K562 treated with DMSO at 1 percent for 12 hours (cell line): ENCODE measurements around the gene MARK2. TPM values are rescaled to one million over a fixed set of nuclear protein-coding genes. Genes with fewer than 3 reads are reported as not detected.

Source experiments
- total RNA-seq: library from RNA; unstranded; fragments of 300-600 nt; gene quantifications from 2 replicates; pipeline ENCODE4 v1.2.3, GENCODE V29; 2022; ENCODE audit not compliant: insufficient read depth

Gene MARK2
- 19.8 and 46.4 TPM in 2 replicates for total RNA-seq

DNA sequence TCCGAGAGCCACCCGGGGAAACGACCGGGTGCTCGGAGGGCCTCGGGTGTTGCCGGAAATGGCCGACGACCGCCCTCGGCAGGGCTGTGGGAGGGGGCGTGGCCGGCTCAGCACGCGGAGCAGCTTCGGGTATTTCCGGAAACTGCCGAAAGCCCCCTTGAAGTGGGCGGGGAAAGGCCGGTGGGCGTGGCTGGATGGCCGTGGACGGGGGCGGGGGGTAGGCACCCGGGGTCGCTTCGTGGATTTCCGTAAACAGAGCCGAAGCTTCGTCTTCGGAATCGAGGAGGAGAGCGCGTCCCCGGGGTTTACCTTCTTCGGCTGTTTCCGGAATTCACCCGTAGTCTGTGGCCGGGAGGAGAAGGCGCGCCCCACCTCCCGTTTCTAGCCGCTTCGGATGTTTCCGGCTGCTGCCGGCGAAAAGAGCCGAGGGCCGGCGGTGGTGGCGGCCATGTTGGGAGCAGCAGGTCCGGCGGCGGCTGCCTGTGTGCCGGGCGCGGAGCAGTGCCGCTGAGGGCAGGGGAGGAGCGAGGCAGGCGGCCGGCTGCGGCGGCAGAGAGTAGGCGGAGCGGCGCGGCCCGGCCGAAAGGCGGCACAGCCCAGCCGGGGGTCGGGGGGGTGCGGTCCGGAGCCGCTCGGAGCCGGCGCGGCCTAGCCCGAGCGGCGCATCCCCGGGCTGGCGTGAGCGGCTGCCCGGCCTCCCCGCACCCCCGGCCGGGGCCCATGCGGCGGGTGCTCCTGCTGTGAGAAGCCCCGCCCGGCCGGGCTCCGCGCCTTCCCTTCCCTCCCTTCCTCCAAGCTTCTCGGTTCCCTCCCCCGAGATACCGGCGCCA is at the start of gene MARK2:
TSS of gene MARK2 (plus strand) at position 433 of the 830 bp plus-strand sequence. CDS start at position 830, 397 bp downstream.

DNA sequence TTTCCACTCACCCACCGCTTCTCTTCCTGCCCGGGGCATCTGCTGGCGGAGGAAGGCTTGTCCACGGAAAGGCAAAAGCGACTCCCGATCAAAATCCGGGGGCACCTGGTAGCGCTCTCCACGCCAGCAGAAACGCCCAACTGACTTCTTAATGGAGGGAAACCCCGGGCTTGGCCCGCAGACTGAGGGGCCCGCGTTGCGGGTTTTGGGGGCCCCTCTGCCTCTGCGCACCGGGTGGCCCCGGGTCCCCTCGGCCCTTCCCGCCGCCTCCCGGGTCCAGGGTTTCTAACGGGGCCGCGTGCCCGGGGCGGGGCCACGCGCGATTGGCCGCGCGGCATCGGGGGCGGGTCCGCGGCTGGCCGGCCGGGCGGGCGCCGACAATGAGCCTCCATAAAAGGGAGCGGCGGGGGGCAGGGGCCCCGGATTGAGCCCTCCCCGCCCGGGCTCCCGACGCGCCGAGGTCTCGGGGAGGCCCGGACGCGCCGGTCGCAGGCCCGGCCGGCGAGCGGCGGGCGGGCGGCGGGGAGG is 25.8 kb upstream of the MARK2 start, which contains the start of gene SPINDOC:
TSS of gene SPINDOC (plus strand) at position 422 of the 528 bp plus-strand sequence. CDS start 231 bp downstream, outside the sequence.

GRCh38 chr11:63916837-63917691 is 78.2 kb downstream of the MARK2 start, which contains the start of gene RCOR2:
TSS of gene RCOR2 (minus strand) at chr11:63917164. CDS start at chr11:63916456, 708 bp downstream.

DNA sequence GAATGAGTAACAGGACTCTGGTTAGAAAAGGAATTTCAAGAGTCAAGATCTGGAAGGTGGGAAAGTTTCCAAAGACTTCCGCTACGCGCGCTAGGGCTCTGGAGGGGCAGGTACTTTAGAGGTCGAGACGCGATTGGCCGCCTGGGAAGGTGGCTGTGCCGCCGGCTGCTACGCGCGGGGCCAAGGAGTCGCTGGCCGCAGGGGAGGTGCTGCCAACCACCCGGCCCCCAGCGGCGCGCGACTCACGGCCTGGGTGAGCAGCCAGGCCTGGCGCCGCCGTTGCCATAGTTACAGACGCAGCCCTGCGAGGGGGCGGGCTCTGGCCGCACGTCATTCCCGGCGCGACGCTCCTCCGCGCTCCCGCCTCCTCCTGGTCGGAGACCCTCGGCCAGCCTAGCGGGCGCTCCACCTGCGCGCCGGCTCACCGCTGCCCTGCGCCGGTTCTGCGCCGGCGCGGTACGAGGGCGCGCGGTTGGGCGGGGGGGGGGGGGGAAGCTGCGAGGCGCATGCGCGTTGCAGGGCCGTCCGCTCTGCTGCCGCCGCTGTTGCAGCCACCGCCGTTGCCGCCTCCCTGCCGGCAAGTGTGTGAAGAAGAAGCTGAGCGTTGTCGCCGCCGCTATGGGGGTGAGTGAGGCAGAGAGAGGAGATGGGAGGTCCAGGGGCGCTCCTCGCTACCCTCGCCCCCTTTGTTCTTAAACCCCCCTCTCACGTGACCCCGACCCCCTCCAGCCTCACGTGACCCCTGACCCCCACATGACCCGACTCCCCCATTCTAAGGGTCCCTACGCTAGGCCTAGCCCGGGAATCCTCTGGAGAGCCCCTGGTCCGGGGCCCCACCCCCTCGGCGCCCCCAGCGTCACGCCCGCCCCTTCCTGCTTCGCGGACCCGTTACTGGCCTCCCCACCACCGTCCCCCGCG is 99.8 kb downstream of the MARK2 start, which contains the start of gene NAA40:
TSS of gene NAA40 (plus strand) at position 524 of the 918 bp plus-strand sequence. CDS start at position 619, 95 bp downstream.

Other genes with a start within 250 kb of the MARK2 start
- gene PLAAT3, start 224.7 kb upstream of the MARK2 start, total RNA-seq: 10.1 and 13.7 TPM in 2 replicates
- gene ATL3, start 167.7 kb upstream of the MARK2 start, total RNA-seq: 4.5 and 13.2 TPM in 2 replicates
- gene RTN3, start 157.6 kb upstream of the MARK2 start, total RNA-seq: 169 and 326 TPM in 2 replicates
- gene ZFTA, start 70.3 kb upstream of the MARK2 start, total RNA-seq: 3.4 and 9.6 TPM in 2 replicates
- gene SPINDOC, start 25.7 kb upstream of the MARK2 start, total RNA-seq: 43.0 and 45.8 TPM in 2 replicates
- 4.0 and 4.8 TPM in 2 replicates for gene RCOR2, start 78.1 kb downstream of the MARK2 start, total RNA-seq
- 14.9 and 29.3 TPM in 2 replicates for gene NAA40, start 99.9 kb downstream of the MARK2 start, total RNA-seq
- gene COX8A, start 135.5 kb downstream of the MARK2 start, total RNA-seq: 917 and 1,301 TPM in 2 replicates
- gene OTUB1, start 147.3 kb downstream of the MARK2 start, total RNA-seq: 78.6 and 88.4 TPM in 2 replicates
- 0.68 TPM in 1 of 2 replicates, not detected in the other for gene FLRT1, start 196.8 kb downstream of the MARK2 start, total RNA-seq